Muscle of arm (tissue), 14 donors: Measurements from ENCODE around the gene RNF212. TPM values are rescaled to one million over a fixed set of nuclear protein-coding genes. Genes with fewer than 3 reads are reported as not detected.
"Not testable (repeated sequence)": the region's sequence is repeated elsewhere in the genome, so short reads cannot be mapped to it uniquely, and the experiment has no call there.

Experiments
- DNase-seq: peaks from one replicate; pipeline ENCODE4 v3.0.0-alpha.2; 2013
- long read RNA-seq, 11 donors: transcript quantifications; one replicate each; lab custom pipeline, GENCODE V29; 2026
- polyA plus RNA-seq, 12 donors: library from polyadenylated mRNA; unstranded; fragments of 120-200 nt; gene quantifications; one replicate each; pipeline ENCODE4 v1.2.1, GENCODE V29; 2013; ENCODE audit not compliant: insufficient read length in 12 of 12

Gene RNF212
- polyA plus RNA-seq = 1 to 10 TPM in 11 of 12 donors, not detected in 1; 2.3 to 10.0 (median 3.7) TPM
- long read RNA-seq, donor 1 = 0 reads
- long read RNA-seq, donor 2 = 0 reads
- long read RNA-seq, donor 3 = 0 reads
- long read RNA-seq, donor 4 = 0 reads
- long read RNA-seq, donor 5 = 0 reads
- long read RNA-seq, donor 6 = 0 reads
- long read RNA-seq, donor 7 = 0 reads
- long read RNA-seq, donor 8, partial matches to known transcripts = 0 of 1 reads
- long read RNA-seq, donor 8, other reads (novel, unspliced or antisense) = 0 of 1 reads
- long read RNA-seq, donor 9 = 0 reads
- long read RNA-seq, donor 10, partial matches to known transcripts = 0 of 1 reads
- long read RNA-seq, donor 10, other reads (novel, unspliced or antisense) = 0 of 1 reads
- long read RNA-seq, donor 11 = 0 reads

GRCh38 chr4:1113311-1114009, at the start of gene RNF212:
Gene RNF212 (minus strand): TSS chr4:1113564. CDS start chr4:1113464, 100 bp downstream.
- peak; percentile 28 for DNase-seq

DNA sequence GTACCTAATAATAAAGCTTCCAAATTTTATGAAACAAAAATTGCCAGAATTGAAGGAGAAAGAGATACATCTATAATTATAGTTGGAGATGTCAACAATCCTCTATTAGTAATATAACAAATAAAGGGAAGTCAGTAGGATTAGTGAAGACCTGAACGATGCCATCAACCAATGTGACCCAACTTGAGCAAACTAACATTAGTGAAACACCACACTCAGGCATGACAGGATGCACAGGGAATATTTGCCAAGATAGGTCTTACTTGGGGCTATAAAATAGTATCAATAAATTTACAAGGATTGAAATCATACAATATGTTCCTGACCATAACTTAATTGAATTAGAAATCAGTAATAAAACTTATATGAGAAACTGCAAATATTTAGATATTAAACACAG, 47.0 kb upstream of the RNF212 start:
- no peak for DNase-seq

GRCh38 chr4:1156069-1156468, 42.7 kb upstream of the RNF212 start:
- no peak for DNase-seq

DNA sequence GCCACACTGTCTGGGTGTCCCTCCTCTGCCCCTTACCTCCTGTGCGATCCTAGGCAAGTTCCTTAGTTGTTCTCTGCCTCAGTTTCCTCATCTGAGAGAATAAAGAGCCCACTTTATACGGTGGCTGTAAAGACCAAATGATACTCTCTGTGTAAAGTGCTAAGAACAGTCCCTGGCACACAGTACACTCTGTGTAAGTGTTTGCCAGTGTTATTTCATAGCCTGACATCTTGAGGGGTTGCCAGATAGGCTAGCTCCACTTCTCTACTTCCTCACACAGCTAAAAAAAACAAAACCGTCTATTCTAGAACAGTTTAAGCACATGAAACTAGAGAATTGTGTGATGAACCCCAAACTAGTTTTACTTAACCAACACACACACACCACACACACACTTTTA, 42.0 kb upstream of the RNF212 start:
- no peak for DNase-seq

DNA sequence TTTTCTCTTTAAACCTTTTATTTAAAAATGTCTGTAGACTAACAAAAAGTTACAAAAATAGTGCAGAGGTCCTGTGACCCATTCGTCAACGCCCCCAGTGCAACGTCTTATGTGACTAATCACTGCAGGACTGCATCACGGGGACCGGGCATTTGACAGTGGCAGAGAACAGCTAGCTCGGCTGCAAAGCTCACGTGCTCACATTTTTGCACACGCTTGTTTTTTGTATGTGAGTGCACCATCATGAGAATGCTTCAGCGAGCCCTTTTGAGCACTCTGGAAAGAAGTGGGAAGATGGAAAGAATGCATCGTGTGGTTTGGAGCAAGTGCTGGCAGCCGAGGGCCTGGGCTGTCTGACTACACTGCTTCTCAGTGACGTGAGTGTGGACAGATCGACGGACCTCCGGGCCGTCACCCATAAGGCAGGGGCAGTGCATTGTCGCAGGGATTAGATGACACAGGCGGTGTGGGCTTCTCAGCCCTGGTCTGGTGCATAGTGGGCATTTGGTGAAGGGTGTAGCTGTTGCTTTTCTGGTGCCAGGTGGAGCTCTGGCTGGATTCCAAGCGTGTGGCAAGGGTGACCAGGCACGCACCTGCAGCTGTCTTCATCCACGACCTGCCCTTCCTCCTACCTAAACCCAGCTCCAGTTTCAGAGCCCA, 41.3 kb upstream of the RNF212 start:
- DNase-seq = no peak

- DNase-seq = no peak
Measured at GRCh38 chr4:1154126-1154522, 40.8 kb upstream of the RNF212 start.

DNA sequence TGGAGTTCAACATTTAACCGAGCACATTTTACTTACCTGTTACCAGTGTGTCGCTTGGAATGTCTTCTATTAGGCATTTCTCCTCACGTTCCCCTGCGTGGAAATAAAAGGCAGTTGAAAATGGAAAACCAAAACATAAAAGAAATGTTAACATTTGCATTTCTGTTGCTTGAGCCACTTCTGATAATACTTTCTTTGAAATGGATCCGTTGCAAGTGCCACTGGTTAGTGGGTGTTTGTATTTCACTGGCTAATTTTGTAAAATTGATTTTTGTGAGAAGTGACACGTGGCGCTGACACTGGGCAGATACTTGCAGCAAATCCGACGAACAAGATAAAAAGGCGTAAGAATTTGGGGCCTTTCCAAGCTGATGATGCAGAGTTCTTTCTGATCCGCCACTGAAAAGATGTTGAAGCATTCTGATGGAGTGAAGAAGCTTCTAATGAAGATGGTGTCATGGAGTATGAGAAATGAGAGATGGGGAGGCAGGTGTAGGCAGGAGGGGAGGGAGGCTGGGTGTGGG, 40.3 kb upstream of the RNF212 start:
- DNase-seq = no peak

GRCh38 chr4:1152290-1152689, 38.9 kb upstream of the RNF212 start:
- DNase-seq = no peak

DNA sequence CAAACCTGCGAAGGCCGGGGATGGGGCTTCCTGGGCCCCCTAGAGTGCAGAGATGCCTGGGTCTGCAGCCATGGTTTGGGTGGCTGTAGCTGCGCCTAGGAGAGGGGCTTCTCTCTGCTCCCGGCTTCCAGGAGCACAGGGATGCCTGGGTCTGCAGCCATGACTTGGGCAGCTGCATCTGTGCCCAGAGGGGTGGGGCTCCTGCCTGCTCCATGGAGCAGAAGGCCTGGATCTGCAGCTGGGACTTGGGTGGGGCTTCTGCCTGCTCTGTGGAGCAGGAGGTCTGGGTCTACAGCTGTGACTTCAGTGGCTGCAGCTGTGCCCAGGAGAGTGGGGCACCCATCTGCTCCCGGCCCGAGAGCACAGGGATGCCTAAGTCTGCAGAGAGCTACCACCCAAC, 38.2 kb upstream of the RNF212 start:
- DNase-seq = no peak

DNA sequence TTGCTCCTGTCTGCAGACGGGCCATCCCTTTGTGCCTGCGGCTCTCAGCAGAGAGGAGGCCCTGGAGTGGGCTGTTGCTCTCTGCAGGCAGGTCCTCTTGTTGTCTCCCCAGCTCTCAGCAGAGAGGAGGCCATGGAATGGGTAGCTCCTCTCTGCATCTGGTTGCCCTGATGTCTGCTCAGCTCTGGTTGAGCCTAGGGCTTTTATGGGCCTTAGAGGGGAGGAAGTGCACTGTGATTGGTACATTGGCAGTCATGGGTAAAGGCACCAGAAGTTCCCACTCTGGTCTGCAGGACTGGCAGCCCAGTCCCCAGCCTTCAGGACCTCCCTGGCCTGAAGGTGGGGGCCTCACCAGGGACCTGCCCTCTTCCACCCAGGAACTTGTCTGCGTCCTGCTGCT, 37.5 kb upstream of the RNF212 start:
- no peak for DNase-seq

DNA sequence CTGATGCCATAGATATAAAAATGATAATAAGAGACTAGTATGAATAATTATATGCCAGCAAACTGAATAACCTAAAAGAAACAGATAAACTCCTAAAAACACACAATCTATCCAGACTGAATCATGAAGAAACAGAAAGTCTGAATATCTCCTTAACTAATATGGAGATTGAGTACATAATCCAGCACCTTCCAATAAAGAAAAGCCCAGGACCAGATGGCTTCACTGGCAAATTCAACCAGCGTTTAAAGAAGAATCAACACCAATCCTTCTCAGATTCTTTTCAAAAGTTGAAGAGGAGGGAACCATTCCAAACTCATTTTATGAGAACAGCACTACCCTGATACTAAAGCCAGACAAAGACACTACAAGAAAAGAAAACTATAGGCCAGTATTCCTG, 26.5 kb upstream of the RNF212 start:
- DNase-seq = no peak

- no peak for DNase-seq
Measured at GRCh38 chr4:1137850-1138249, 24.5 kb upstream of the RNF212 start.

- no peak for DNase-seq
Measured at GRCh38 chr4:1137063-1137776, 23.9 kb upstream of the RNF212 start.

DNA sequence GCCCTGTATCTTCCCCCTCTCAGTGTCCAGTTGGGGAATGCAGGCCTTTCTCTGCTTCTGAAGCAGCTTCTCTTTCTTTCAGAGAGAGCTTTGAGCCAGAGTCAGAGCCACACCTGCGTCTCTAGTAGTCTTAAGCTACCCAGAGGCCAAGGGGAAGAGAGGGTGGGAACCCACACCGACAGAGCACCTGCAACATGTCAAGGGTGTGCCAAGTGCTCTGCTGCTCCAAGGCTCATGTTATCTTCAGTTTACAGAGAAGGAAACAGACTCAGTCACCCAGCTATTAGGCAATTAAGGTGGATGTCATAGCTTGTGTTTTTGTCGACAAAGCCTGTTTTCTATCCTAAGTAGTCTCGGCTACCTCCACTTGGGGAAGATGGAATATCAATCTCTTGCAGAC, 22.7 kb upstream of the RNF212 start:
- DNase-seq = no peak

- DNase-seq = no peak
Measured at GRCh38 chr4:1133033-1133432, 19.7 kb upstream of the RNF212 start.

DNA sequence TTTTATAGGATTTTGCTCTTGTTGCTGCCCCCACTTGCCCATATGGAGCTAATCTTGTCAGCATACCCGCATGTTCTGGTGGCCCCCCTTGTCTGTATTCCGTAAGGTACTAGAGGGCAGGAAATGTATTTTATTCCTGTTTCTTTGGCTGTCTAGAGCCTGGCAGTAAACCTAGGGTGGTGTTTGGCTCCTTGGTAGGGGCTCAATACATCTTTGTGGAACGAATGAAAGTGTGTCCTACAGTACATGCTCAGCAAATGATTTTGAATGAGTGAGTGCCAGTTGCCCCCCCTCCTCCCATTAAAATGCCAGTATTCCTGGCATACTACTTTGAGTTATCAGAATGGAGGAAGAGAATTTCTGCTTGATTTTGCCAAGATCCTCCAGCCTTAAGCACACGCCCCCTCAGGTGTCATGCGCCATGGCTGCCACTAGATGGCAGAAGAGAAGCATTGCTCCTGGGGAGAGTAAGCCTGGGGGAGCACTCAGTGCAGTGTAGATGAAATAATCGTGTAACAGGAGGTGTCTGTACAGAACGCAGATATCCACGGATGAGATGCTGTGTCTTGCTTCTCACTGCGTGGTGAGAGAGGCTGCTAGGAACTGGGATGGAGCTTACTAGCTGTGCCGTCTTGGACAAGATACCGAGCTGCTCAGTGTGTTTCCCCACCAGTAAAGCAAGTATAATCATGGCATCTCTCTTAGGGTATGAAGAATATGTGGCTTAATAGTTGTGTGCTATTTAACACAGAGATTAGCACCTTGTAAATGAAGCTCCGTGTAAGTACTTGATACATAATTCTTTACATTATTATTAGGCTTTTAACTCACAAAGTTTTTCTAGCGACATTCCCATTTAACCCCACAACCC, 17.2 kb upstream of the RNF212 start:
- DNase-seq = peak; percentile 90

DNA sequence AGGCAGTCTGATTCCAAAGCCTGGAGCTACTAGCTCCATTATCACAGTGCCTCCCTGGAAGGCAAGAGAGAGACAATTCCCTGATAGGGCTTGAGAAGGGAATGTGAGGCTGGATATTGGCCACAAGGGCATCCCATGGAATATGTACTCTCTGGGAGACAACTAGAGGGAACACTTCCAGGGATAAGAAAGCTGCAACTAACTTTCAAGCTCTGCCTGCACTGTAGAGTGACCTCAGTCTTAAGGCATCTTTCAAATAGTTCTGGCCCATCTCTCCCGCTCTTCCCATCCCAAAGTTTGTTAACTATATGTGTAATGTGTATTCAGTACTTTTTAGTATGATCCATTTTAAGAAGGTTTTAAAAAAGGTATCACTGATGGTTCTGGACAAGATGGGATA, 13.1 kb upstream of the RNF212 start:
- DNase-seq = no peak

- not testable (repeated sequence) for DNase-seq
Measured at GRCh38 chr4:1125466-1125865, 12.1 kb upstream of the RNF212 start.

DNA sequence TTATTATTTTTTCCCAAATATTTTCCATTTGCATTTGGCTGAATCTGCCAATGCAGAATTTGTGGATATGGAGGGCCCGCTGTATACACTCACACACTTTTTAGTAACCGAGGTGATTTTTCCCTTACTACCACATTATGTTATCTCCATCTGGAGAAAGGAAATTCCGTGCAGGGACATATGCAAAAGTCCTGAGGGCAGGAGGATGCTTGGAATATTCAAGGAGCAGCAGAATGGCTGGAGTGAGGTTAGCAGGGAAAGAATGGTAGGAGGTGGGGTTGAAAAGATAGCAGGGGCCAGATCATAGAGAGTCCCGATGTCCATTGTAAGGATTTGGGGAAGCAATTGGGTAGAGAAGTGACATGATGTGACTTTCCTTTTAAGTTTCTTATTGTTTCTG, 11.5 kb upstream of the RNF212 start:
- no peak for DNase-seq

DNA sequence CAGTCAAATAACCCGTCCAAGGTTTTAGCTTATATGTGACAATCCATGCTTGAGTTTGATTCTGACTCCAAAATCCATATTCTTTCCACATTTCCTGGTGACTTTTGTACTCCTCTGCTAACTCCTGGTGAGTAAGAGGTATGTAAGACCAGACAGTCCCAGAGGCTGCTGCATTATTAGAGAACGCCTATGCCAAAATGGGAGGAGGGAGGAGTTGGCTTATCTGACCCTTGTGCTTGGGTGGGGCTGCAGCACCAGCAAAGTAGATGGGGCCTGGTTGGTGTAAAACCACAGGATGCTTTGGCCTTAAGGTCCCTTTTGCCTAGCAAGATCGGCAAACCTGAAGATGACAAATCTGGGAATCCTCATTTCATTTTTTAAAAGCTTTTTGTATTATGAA, 9.1 kb upstream of the RNF212 start:
- no peak for DNase-seq

- DNase-seq = no peak
Measured at GRCh38 chr4:1116838-1117237, 3.5 kb upstream of the RNF212 start.
